Measurements from ENCODE around the gene OLFML2A. TPM values are rescaled to one million over a fixed set of nuclear protein-coding genes. Genes with fewer than 3 reads are reported as not detected.
A peak's percentile ranks its signal among the peaks of the same experiment; 100 is the strongest.
"Not testable (repeated sequence)": the region's sequence is repeated elsewhere in the genome, so short reads cannot be mapped to it uniquely, and the experiment has no call there.

Gene OLFML2A
- polyA plus RNA-seq, 1 donor: 18.7 TPM

DNA sequence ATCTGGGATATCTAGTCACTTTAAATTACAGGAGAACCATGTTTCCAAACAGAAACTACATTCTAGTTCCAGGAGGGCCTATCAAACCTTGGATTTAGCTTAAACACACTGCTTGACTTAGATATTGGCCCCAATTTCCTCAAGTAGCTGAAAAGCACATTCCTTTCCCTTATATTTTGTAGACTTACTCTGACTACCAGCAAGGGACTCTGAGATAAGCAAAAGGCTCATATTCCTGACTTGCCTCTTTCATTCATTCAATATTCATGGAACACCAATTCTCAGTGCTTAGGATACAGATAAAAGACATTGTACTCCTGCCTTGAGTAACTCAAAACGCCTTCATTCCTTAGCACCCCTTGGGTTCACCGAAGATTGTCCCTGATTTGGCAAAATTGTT is 17.6 kb upstream of the OLFML2A start:
- DNase-seq: no peak

DNA sequence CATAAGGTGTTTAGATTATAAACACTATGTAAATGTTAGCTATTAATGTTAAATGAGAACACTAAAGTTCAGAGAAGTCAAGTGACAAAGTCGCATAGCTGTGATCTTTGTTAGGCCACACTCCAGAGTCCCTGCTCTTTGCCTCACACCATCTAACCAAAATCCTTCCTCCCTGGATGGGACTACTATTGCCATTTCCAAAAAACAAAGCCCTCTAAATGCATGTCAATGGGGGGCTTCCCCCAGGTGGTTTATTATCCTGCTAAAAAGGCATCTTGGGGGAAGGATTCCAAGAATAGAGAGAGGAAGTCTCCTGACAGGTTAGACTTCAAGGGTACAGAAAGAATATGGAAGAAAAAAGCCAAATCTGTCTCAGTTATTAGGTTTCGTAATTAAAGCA is 16.2 kb upstream of the OLFML2A start:
- no peak for DNase-seq

DNA sequence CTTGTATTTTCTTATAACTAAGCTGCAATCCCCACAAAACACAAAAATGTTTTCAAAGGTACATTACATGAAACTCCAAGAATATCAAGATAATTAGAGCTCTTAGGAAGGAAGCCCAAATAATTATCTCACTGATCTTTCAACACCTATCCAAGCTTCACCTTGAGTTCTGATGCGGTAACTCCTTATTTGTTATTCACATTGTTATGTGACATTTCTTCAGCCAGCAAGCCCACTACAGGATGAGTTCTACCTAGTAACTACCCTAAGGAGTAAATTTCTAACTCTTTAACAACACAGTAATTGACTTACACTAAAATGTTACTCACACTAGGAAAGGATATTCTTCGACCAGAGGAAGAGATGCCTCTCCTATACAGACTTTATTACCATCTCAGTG is 15.7 kb upstream of the OLFML2A start:
- DNase-seq: no peak

DNA sequence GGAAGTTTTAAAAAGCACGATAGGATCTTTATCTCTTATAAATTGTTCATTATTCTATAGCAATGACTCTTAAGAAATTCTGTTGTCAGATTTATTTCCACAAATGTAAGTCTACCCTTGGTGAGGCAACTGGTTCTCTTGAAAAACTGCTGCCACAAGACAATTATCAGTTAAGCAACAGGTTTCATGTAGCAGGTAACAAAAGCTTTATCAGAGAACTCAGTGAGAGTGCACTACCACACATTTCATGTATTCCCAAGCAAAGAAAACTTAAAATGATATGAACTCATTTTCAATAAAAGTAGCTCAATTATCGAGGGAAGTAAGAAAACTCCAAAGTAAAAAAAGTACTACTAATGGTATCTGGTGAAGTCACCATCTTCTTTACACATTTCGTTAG is 15.2 kb upstream of the OLFML2A start:
- no peak for DNase-seq

DNA sequence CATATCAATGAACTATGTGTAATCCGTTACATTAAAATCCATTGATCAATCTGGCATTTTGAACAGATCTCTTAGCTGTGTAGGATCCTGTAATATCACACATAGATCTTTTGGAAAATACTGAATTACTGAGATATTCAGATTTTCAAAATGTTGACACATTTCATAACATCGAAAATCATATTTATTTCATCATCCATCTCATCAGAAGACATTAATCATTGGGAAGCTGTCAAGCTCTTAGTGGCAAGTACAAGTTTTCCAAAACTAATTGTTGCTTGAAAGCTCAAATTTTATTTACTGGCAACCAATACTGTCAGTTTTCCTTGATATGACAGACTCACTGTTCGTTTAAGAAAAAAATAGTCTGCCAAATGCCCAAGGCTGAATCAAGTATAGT is 14.3 kb upstream of the OLFML2A start:
- no peak for DNase-seq

DNA sequence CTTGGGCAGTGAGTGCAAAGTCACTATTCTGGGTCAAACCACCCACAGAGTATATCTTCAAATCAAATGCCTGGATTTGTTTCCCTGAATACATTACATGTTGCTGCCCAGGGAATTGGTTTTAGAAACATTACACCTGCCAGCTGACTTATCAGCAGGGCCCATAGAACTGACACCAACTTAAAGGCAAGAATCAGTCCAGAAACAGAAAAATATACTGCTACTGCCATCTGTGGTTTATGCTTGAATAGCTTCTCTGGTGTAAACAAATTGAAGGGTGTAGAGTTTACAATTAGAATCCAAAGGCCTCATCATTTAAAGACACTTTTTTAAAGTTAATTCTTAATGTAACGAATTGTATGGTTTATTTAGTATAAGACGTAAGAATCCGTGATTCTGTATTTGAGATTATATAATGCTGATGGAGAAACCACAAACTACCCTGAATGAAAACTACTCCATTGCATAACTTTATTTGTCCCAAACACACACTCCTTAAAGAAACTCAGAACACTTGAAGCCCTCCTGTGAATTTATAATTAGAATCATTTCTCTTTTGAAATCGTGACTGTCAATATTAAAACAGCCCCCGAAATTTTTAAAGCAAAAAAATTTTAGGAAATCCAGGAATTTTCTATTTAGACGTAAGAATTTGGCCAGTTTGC is 12.0 kb upstream of the OLFML2A start:
- DNase-seq: no peak

DNA sequence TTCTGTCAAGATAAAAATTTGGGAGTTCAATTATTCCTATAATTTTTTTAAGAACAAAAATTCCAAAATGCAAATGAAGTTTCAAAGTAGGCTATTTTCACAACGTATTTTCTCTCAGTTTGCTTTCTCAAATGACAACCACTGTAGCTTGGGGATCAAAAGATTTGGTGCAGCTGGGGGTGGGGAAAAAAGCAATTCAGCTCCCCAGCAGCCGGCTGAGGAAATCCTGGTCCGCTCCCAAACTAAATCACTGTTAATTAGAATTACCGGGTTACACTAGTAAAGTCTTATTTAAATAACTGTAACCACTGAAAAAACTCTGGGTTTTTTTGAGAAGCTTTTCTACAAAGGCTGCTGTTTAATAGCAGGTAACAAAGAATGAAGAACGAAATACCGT is 11.5 kb upstream of the OLFML2A start:
- no peak for DNase-seq

DNA sequence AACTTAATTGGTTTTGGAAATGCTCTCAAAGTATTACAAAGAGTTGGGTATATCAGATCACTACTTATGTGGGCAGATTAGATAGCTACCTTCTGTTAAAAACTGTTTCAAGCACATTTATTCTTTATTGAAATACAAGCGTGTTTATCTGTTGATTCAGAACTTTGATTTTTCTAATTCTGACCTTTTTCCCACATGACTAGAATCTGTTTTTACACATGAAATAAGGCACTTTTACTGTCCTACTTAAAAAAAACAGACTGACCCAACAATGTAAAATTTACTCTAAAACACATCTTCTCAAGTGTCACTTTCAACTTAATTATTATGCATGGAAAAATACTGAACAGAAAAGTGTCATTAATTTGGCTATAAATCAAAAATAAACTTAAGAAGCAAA is 10.6 kb upstream of the OLFML2A start:
- no peak for DNase-seq

DNA sequence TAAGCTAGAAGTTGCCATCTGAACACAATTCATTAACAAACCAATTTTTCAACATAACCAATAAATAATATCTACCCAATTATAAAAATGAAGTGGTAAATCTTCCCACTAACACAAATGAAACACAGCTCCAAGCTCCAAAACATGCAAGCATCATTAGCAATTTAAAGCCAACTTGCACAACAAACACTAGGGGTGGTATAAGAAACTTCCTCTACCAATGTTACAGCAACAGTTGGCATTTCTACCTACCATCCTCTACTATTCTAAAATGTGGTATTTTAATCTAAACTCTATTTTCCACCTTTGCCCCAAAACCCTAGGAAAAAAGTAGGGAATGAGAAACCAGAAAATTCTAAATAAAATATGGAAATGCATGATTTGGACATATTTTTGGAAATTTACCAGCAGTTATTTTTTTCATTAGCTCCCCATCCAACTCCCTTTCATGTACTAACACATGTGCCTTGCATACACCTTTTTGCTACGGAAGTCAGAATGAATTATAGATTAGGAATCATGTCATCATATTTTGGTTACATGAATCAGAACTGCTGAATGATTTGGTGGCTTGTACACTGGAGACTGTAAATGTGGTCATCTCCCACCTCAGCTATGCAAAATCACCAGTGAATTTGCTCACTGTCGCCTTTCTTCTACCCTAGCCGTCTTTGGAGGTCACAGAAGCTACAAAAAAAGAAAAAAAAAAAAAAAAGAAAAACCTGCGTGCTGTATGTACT is 9.9 kb upstream of the OLFML2A start:
- DNase-seq: no peak

DNA sequence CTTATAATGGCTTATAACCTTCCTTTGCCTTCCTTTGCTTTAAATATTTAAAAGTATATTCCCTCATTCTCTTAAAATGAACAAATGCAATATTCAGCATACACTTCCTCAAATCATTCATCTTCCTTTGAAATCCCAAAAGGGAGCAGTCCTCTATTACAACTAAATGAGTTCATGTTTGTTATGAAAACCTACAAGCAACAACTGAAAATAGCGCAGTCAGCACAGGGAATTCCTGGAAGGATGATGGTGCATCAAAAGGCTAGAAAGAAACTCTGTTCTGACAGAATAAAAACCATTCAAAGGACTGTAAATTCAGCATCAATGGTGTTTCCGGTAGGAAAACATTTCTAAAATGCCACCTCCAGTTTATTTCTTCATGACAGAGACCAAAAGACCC is 9.1 kb upstream of the OLFML2A start:
- no peak for DNase-seq

DNA sequence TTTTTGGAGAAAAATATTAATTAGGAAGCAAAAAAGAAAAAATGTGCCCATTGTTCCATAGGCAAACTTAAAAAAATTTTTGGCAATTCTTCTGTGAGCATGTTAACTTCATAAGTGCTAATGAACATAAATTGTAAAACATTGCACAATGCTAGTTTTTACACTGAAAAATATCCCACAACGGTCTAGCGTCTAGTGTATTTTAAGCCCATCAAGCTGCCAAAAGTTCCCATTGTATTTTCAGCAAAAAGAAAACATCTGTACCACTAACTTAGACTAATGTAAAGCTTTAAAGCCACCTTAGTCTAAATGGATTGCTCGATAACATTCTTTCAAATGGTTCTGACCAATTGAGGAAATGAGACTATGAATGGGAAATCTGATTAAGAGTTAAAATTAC is 8.6 kb upstream of the OLFML2A start:
- DNase-seq: no peak

DNA sequence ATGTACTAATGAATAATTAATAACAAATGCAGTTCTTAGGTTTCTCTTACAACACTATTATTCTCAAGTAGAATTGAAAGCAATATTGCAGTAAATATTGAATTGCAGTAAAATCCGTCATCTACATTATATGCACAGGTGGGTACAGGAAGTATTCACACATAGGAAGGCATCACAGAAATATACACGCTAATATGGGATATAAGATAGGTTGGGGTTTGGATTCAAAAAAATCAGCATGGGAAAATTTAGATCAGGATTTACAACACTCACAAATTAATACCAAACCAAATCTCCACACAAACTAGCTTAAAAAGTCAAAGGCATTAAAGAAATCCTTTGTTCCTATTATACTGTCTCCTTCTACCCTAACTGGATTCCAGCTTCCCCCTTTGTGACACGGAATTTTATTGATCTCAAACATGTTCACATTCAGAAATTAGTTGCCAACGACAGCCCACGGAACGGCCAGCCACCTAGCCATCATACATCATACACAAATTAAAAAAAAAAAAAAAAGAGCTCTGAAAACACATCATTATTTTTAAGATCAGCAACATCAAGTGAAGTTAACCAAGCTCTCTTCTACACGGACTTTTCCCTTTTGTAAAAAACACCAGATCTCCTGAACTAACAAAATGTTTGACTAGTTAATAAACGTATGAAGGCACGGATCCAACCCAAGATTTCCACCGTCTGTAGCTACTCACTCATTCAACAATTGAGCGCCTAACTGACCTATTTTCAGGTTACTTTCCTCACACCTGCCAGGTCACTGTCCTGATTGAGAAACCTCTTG is 8.0 kb upstream of the OLFML2A start:
- no peak for DNase-seq

DNA sequence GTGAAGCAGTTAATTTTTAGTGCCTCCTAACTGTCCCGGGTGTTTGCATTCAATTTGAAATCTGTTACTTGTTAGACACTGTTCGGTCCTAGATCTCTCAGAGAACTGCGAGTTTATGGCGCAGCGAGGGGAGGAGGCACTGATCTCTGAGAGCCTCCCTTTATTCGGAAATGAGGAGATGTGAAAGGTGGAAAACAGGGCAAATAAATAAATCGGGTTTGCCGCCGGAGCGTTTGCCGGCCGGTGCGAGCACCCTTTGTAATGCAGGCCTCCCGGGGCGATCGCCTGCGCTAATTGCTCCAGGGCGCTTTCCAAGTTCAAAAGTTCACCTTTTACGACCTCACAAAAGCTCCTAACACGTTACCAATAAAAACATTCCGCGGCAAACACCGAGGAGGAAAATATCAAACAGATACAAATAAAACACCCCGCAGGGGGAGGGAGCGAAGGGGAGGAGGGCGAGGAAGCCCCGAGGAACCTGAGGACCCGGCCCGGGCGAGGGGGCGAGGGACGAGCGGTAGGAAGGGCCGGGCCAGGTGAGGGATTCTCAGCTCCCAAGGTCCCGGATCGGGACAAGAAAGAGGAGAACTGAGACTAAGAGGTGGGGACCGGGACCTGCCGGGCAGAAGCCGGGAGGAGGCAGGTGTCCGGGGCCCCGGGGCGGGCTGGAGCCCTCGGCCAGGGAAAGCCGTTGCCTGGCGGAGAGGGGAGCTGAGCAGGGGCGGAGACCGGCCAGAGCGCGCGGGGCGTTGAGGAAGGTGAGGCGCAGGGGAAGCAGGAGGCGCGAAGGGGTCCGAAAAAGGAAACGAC is 7.2 kb upstream of the OLFML2A start:
- no peak for DNase-seq

DNA sequence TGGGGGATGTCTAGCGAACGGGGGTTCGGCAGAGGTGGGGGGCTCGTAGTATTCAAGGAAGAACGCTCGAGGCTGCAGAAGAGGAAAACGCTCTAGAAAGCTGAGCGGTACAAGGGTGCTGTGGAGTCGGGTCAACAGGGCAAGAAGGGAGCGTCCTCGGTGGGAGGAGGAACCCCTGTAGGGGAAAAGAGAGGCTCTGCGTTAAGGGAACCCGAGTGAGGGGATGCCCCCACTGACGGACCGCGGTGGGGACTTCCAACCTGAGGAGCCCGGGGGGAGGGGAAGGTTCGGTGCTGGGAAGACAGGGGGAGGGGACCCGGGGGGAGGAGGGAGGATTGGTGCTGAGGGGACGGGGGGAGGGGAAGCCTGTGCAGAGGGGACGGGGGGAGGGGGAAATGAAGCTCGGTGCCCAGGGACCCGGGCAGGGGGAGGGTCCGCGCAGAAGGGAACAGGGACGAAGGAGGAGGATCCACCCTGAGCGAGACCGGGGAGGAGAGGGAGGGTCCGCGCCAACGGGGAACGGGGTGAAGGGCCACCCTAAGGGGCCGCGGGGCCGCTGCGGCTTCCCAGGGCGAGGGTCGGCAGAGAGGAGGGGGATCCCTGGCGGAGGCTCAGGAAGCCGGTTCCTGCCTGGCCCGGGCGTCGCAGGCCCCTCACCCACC is 6.4 kb upstream of the OLFML2A start:
- no peak for DNase-seq

DNA sequence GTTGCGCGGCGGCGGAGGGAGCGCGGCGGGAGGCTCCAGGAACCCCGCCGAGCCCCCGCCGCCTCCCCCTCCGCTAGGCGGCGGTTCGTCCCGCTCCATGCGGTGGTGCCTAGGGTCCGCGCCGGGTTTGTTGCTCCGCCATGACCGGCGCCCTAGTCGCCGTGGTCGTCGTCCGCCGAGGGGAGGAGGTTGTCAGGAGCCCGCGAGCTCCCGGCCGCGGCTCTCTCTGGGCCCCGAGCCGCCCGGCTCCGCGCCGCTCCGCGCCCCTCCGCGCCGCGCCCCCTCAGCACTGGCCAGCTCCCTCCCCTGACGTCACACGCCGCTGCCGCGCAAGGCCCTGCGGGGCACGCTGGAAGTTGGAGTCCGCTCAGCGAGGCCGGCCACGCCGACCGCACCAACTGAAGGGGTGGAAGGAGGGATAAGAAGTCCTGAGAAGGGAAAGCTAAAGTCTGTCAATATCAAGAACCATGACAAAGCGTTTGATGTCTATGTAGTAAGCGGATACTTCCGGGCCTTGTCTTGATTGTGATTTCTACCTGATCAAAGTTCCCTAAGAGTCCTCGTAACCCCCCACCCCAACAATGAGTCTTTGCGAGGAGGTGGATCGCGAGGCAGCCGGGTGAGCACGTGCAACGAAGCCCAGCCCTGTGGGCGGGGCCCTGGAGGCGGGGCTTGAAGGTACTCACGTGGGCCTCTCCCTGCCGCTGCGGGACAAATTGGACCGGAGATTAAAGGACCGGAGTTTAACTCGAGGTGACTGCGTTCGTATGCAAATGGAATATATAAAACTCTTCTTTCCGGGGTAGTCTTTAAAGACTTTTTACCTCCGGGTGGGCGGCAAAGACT is 5.7 kb upstream of the OLFML2A start, which contains the start of gene NR6A1:
Gene NR6A1 (minus strand): TSS at position 291 of the 846 bp plus-strand sequence.
- peak; percentile 97 for DNase-seq

DNA sequence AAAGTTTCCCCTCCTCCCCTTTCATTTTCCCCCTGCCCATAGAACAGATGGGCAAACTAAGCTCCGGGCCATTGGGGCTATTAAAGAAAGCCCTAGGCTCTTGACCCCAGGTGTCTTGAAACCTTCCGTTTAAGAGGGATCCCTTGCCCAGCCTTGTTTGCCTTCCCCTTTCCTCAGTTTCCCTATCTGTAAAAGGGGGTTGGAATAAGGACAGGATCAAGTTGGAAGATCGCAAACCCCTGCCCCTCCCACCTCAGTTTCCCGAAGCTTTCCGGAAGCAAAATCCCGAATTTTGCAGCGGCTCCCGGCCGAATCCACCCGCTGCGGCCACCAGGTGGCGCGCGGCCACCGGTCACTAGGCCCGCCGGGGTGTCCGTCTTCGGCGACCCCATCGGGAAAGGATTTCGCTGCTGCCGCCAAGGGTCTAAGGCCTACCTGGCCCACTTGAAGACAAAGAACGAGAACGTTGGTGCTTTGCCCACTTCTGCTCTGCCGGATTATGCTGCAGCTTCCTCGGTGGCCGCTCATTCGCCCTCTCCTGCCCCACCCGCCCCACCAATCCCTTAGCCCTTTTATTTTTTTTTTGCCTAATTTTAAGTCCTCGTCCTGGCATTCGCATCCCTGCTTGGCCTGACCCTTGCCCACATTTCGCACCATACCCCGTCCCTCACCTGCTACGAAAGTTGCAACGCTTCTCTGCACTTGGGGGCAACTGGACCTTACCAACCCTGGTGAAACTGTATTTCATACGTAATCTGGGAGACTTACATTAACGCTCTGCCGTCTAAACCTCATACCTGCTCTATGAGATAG is 4.9 kb upstream of the OLFML2A start:
- DNase-seq: no peak

DNA sequence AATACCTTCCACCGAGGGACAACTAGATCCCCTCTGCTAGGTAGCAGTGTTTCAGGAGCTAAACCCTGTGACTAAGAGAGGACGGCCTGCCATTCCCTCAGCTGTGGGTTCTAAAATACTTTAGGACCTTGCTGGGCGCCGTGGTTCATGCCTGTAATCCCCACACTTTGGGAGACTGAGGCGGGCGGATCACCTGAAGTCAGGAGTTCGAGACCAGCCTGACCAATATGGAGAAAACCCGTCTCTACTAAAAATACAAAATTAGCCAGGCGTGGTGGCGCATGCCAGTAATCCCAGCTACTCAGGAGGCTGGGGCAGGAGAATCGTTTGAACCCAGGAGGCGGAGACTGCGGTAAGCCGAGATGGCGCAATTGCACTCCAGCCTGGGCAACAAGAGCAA is 4.1 kb upstream of the OLFML2A start:
- DNase-seq: not testable (repeated sequence)

DNA sequence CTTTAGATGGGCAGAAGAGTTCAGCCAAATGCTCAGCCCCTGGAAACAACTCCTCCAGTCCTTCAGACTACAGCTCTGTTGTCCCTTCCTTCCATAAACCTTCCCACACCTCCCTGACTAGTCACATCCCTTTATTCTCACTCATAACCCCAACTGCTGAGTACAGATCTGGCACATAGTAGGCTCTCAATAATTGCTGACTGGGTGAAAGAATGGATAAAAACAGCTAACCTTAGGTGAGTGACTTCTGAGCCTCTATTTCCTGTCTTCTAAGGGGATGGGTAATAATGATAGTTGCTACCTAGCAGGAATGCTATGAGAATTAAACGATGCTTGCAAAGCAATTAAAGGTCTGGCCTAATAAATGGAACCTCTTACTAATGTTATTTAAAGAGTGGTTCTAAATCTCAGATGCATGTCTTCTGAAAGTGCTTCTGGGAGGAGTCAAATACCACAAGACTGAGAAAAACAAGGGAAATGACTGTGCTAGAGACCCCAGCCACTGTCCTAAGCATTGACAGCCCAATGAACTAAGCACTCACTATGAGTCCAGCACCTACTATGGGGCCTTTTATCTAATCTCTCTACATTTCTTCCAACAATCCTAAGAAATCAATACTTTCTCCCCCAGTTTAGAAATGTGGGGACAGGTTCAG is 3.3 kb upstream of the OLFML2A start:
- no peak for DNase-seq

Measured in left kidney (tissue), 2 donors.